ENCODE data around the gene PRKD1. TPM values are rescaled to one million over a fixed set of nuclear protein-coding genes. Genes with fewer than 3 reads are reported as not detected.

The PRKD1 gene
- total RNA-seq, 1 experiment from 2014 or later = 2.7 TPM

- no peak overlapping the region for H3K4ac ChIP-seq (ENCODE audit: low read depth, low read length)
- no peak overlapping the region for H2AK5ac ChIP-seq (ENCODE audit: insufficient read length, low read length)
- no peak overlapping the region for H3K18ac ChIP-seq (ENCODE audit: insufficient read length, low read depth, low read length)
- no peak overlapping the region for H3K27ac ChIP-seq (ENCODE audit: insufficient read length, low read depth, low read length)
- no peak overlapping the region for H2BK120ac ChIP-seq (ENCODE audit: low read depth, low read length, poor library complexity, severe bottlenecking)
- no peaks in the 10 kb centered on the region for H3K4me1 ChIP-seq (ENCODE audit: insufficient read depth, low read length)
- H3K4me3 Mint-ChIP-seq = no peak overlapping the region
- H3T11ph ChIP-seq (ENCODE audit: low read length) = no peak overlapping the region
- no peak overlapping the region for H4K8ac ChIP-seq (replicated peaks; ENCODE audit: insufficient read length, low read depth, low read length)
- no peak for DNase-seq
- H2BK12ac ChIP-seq (ENCODE audit: insufficient read length, low read depth, low read length) = no peak overlapping the region
- H2BK15ac ChIP-seq (ENCODE audit: low read depth, low read length) = no peak overlapping the region
- no peaks in the 10 kb centered on the region for H3K9me3 Mint-ChIP-seq
- no peak for TF ChIP-seq CTCF (conservative IDR thresholded peaks at IDR 0.05)
- no peak overlapping the region for H2BK5ac ChIP-seq (ENCODE audit: insufficient read length, low read length)
- no peak overlapping the region for H2AFZ ChIP-seq (ENCODE audit: low read length)
- H3K9ac ChIP-seq (ENCODE audit: extremely low read depth, insufficient read length, low read length) = no peak overlapping the region
- H3K14ac ChIP-seq (ENCODE audit: insufficient read depth, low read length) = no peak overlapping the region
- no peaks in the 10 kb centered on the region; the same call in 1 of the 2 replicates for H3K27me3 Mint-ChIP-seq (ENCODE audit: low read depth)
- H3K4me2 ChIP-seq (ENCODE audit: insufficient read depth, insufficient read length, low read length) = no peak overlapping the region
- H3K36me3 Mint-ChIP-seq (ENCODE audit: insufficient read depth in 1 of 3, low read depth in 3 of 3) = no peaks in the 10 kb centered on the region
- H4K20me1 ChIP-seq (ENCODE audit: control insufficient read depth, insufficient read depth, insufficient read length) = no peaks in the 10 kb centered on the region
- no peak overlapping the region; a peak in 1 of 7 replicates for H3K27ac Mint-ChIP-seq
- H3K9me3 ChIP-seq (ENCODE audit: control insufficient read depth, low read depth, low read length) = no peaks in the 10 kb centered on the region
- no peak overlapping the region for H4K5ac ChIP-seq (ENCODE audit: insufficient read length, low read depth, low read length)
- H2BK20ac ChIP-seq (ENCODE audit: low read depth, low read length, poor library complexity, severe bottlenecking) = no peak overlapping the region
- H3K23me2 ChIP-seq (ENCODE audit: insufficient read length, low read depth, low read length, poor library complexity, severe bottlenecking) = no peaks in the 10 kb centered on the region
- no peak overlapping the region for H3K56ac ChIP-seq (ENCODE audit: insufficient read length, low read depth, low read length)
- no CpG with 5 or more reads among the region's 3 CpGs for WGBS (ENCODE audit: extremely low coverage, insufficient read length, low lambda C conversion rate)
- H3K27me3 ChIP-seq (ENCODE audit: insufficient read depth, low read length) = no peaks in the 10 kb centered on the region
- H3K79me2 ChIP-seq (ENCODE audit: insufficient read depth, low read length) = no peaks in the 10 kb centered on the region
- H4K91ac ChIP-seq (ENCODE audit: insufficient read length, low read depth, low read length) = no peak overlapping the region
- no peaks in the 10 kb centered on the region for H3K79me1 ChIP-seq (ENCODE audit: insufficient read depth, low read depth, low read length, poor library complexity, severe bottlenecking)
- H3K4me1 Mint-ChIP-seq = peaks cover 3 to 4% of the 10 kb centered on the region in 2 experiments
- H3K23ac ChIP-seq (ENCODE audit: insufficient read length, low read depth, low read length) = no peak overlapping the region
Observed at GRCh38 chr14:29893989-29894388, 33.7 kb downstream of the PRKD1 start.
